GM04503 (cell line): ENCODE data around the gene PPP2R2C.

Source experiments
- DNase-seq: peaks from one replicate; pipeline ENCODE4 v3.0.0-alpha.2; 2012; ENCODE audit warnings: low read depth

The PPP2R2C gene

GRCh38 chr4:6449335-6449734 lies 23.1 kb downstream of the PPP2R2C start:
- no peak for DNase-seq

GRCh38 chr4:6448476-6449170 lies 23.8 kb downstream of the PPP2R2C start:
- no peak for DNase-seq

- DNase-seq = no peak
These were observed 24.7 kb downstream of the PPP2R2C start for GRCh38 chr4:6447672-6448171.

GRCh38 chr4:6446538-6447451 lies 25.6 kb downstream of the PPP2R2C start:
- DNase-seq = no peak

- no peak for DNase-seq
These were observed 26.3 kb downstream of the PPP2R2C start for GRCh38 chr4:6446130-6446482.

- DNase-seq = no peak
These were observed 26.8 kb downstream of the PPP2R2C start for GRCh38 chr4:6445403-6446129.

- no peak for DNase-seq
These were observed 27.8 kb downstream of the PPP2R2C start for GRCh38 chr4:6444582-6444981.

- no peak for DNase-seq
These were observed 29.1 kb downstream of the PPP2R2C start for GRCh38 chr4:6443035-6444023.

GRCh38 chr4:6442555-6442954 lies 29.9 kb downstream of the PPP2R2C start:
- DNase-seq = no peak

- no peak for DNase-seq
These were observed 30.7 kb downstream of the PPP2R2C start for GRCh38 chr4:6441758-6442157.

GRCh38 chr4:6441202-6441582 lies 31.2 kb downstream of the PPP2R2C start:
- DNase-seq = no peak

GRCh38 chr4:6440506-6441201 lies 31.8 kb downstream of the PPP2R2C start:
- no peak for DNase-seq

GRCh38 chr4:6439120-6439762 lies 33.2 kb downstream of the PPP2R2C start:
- no peak for DNase-seq

- DNase-seq = no peak
These were observed 34.6 kb downstream of the PPP2R2C start for GRCh38 chr4:6437826-6438238.

- DNase-seq = no peak
These were observed 37.4 kb downstream of the PPP2R2C start for GRCh38 chr4:6435010-6435409.

GRCh38 chr4:6430927-6431326 lies 41.5 kb downstream of the PPP2R2C start:
- DNase-seq = no peak

GRCh38 chr4:6427439-6428090 lies 44.8 kb downstream of the PPP2R2C start:
- DNase-seq = no peak

- no peak for DNase-seq
These were observed 45.6 kb downstream of the PPP2R2C start for GRCh38 chr4:6426571-6427438.

- DNase-seq = no peak
These were observed 46.5 kb downstream of the PPP2R2C start for GRCh38 chr4:6425911-6426310.
